ENCODE measurements around the gene CHRNA7. TPM values are rescaled to one million over a fixed set of nuclear protein-coding genes. Genes with fewer than 3 reads are reported as not detected.

The CHRNA7 gene
- total RNA-seq, 1 donor from 2014 or later, result not detected

DNA sequence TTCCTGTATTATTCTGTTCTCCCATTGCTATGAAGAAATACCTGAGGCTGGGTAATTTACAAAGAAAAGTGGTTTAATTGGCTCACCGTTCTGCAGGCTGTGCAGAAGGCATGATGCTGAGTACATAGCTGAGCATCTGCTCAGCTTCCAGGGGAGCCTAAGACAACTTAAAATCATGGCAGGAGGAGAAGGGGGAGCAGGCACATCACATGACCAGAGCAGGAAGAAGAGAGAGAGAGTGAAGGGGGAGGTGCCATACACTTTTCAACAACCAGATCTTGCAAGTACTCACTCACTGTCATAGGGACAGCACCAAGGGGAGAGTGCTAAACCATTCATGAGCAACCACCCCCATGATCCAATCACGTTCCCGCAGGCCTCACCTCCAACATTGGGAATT is 188.4 kb downstream of the CHRNA7 start:
- Mint-ChIP-seq H3K36me3 (ENCODE audit: low read depth) (no peaks in the 10 kb centered on the region), H3K4me3 (no peak overlapping the region), H3K27me3 (no peaks in the 10 kb centered on the region), H3K4me1 (no peaks in the 10 kb centered on the region), H3K9me3 (peaks cover 29% of the 10 kb centered on the region), H3K27ac (no peak overlapping the region)
- CTCF ChIA-PET, result no interaction called here
- no peak for TF ChIP-seq CTCF (IDR thresholded peaks at IDR 0.05)
- POLR2A ChIA-PET, result no interaction called here
- no peak for ATAC-seq (ENCODE audit: low read depth)
- no peak for DNase-seq
- intact Hi-C loops (cut with micrococcal nuclease), result no loop called here

Other genes with a start within 250 kb of the CHRNA7 start
- gene OTUD7A, start 159.8 kb upstream of the CHRNA7 start, total RNA-seq, result 0.53 and 0.69 TPM in 2 replicates

Data from activated B cell treated with CpG ODN at 0.5 μM for 24 hours (primary cell).